Measurements from ENCODE around the gene DMD.

- TF ChIP-seq CTCF (conservative IDR thresholded peaks at IDR 0.05; ENCODE audit: low read length), result no peak
- TF ChIP-seq EZH2phosphoT487 (IDR thresholded peaks at IDR 0.05; ENCODE audit: borderline replicate concordance), result no peak
These were observed 639.8 kb downstream of the DMD start for GRCh38 chrX:32571579-32571978.
